HG02759 (cell line): ENCODE results near the gene MYL11.
A peak's percentile ranks its signal among the peaks of the same experiment; 100 is the strongest.

ENCODE experiments used
- ATAC-seq: cut with Tn5 transposase; IDR thresholded peaks from one replicate; pipeline ENCODE4 v1.9.1; 2021; ENCODE audit warnings: mild to moderate bottlenecking, moderate library complexity; ENCODE audit not compliant: unreplicated experiment

The MYL11 gene

GRCh38 chr16:30369938-30370455, 4.6 kb upstream of the MYL11 start:
- peak; percentile 21 for ATAC-seq

GRCh38 chr16:30370456-30371247, 4.0 kb upstream of the MYL11 start, which contains the start of gene TBC1D10B:
TSS of gene TBC1D10B (minus strand) at chr16:30370494. CDS start at chr16:30370183, 311 bp downstream.
- ATAC-seq: peak; percentile 74

- ATAC-seq: no peak
Measured at GRCh38 chr16:30371248-30371816, 3.3 kb upstream of the MYL11 start.

GRCh38 chr16:30372038-30372712, 2.4 kb upstream of the MYL11 start:
- no peak for ATAC-seq

- ATAC-seq: no peak
Measured at GRCh38 chr16:30372725-30373124, 1.9 kb upstream of the MYL11 start.

- ATAC-seq: no peak
Measured at GRCh38 chr16:30375864-30376263, 1.3 kb downstream of the MYL11 start.

GRCh38 chr16:30376461-30376902, 1.9 kb downstream of the MYL11 start:
- no peak for ATAC-seq

- ATAC-seq: no peak
Measured at GRCh38 chr16:30377050-30377811, 2.6 kb downstream of the MYL11 start.

GRCh38 chr16:30377812-30378235, 3.2 kb downstream of the MYL11 start:
- ATAC-seq: peak; percentile 50

- ATAC-seq: peak; percentile 86
Measured at GRCh38 chr16:30378236-30379157, 3.9 kb downstream of the MYL11 start.

GRCh38 chr16:30379158-30379783, 4.7 kb downstream of the MYL11 start:
- no peak for ATAC-seq

GRCh38 chr16:30380072-30380802, 5.6 kb downstream of the MYL11 start:
- no peak for ATAC-seq

GRCh38 chr16:30380803-30381208, 6.2 kb downstream of the MYL11 start:
- no peak for ATAC-seq

- no peak for ATAC-seq
Measured at GRCh38 chr16:30381291-30382041, 6.9 kb downstream of the MYL11 start.

- peak; percentile 36 for ATAC-seq
Measured at GRCh38 chr16:30382111-30382881, 7.7 kb downstream of the MYL11 start, which contains the start of gene SEPTIN1. TSS of gene SEPTIN1 (minus strand) at chr16:30382561. CDS start at chr16:30382542, 19 bp downstream.

GRCh38 chr16:30383521-30383920, 8.9 kb downstream of the MYL11 start:
- no peak for ATAC-seq

- ATAC-seq: no peak
Measured at GRCh38 chr16:30394592-30395154, 20.1 kb downstream of the MYL11 start.
